ENCODE results near the gene CTAG2.

The CTAG2 gene

DNA sequence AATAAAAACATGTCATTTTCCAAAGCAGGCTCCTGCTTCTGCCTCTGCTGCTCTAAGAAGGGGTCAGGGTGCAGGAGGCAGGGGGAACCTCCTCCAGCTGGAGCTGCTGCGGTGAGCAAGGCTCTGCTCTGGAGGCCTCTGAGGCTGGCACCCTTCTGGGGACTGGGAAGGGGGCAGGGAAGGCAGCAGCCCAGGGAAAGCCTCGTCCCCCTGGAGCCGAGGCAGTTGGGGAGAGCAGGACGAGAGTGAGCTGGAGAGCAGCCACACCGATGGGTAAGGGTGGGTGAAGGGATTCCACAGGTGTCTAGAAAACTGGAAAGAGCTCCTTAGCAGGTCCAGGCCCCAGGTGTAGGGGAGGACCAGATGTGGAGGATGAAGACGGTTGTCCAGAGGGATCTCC, 2.0 kb upstream of the CTAG2 start:
- TF ChIP-seq, protein P1, sequence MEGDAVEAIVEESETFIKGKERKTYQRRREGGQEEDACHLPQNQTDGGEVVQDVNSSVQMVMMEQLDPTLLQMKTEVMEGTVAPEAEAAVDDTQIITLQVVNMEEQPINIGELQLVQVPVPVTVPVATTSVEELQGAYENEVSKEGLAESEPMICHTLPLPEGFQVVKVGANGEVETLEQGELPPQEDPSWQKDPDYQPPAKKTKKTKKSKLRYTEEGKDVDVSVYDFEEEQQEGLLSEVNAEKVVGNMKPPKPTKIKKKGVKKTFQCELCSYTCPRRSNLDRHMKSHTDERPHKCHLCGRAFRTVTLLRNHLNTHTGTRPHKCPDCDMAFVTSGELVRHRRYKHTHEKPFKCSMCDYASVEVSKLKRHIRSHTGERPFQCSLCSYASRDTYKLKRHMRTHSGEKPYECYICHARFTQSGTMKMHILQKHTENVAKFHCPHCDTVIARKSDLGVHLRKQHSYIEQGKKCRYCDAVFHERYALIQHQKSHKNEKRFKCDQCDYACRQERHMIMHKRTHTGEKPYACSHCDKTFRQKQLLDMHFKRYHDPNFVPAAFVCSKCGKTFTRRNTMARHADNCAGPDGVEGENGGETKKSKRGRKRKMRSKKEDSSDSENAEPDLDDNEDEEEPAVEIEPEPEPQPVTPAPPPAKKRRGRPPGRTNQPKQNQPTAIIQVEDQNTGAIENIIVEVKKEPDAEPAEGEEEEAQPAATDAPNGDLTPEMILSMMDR (IDR thresholded peaks at IDR 0.05; ENCODE audit: low read depth, low read length) = no peak
- DNase-seq (ENCODE audit: low read depth, low spot score) = no peak
- in situ Hi-C loops (cut with HindIII; ENCODE audit: low sequenced_read_pairs) = no loop called here

DNA sequence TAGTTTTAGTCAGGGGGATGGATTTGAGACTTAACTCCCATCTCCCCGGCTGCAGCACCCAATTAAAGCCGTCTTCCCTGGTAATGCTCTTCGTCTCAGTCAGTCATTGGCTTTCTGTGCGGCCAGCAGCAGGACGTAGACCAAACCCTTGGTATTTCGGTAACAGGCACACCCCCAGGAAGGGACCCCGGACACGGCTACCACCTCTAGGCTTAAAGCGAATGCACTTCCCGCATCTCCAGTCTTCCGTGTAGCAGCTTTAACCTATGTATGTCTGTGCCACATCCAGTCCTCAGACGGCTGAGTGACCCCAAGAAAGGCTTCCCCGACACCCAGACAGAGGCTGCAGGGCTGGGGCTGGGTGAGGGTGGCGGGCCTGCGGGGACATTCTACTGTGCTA, 1.5 kb upstream of the CTAG2 start:
- no peak for DNase-seq (ENCODE audit: low read depth, low spot score)
- H3K4me3 ChIP-seq (ENCODE audit: low read depth, low read length) = no peak overlapping the region
- TF ChIP-seq, protein P1 (IDR thresholded peaks at IDR 0.05; ENCODE audit: low read depth, low read length) = no peak
- in situ Hi-C loops (cut with HindIII; ENCODE audit: low sequenced_read_pairs) = no loop called here

More for the DNA sequence above, 2.0 kb upstream of the CTAG2 start:
- no peak overlapping the region for H3K4me3 ChIP-seq (ENCODE audit: low read depth, low read length)

DNA sequence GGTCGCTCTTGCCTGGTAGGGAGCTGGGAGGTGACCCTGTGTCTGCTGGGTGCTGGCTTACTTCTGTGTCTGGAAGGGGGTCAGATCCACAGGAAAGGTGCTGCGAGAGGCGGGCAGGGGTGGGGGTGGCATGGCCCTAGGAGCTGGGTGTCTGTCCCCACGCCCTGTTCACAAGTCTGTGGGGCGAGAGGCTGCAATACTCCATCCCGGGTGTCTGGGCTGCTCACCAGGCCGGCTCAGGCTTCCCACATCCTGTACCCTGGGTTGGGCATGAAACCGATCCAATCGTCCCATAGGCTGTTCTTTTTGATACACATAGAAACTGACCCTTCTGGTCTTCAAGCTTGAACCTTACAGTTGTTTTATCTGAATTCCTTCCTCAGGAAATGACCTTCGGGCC, 993 bp upstream of the CTAG2 start:
- TF ChIP-seq, protein P1 (IDR thresholded peaks at IDR 0.05; ENCODE audit: low read depth, low read length) = no peak

DNA sequence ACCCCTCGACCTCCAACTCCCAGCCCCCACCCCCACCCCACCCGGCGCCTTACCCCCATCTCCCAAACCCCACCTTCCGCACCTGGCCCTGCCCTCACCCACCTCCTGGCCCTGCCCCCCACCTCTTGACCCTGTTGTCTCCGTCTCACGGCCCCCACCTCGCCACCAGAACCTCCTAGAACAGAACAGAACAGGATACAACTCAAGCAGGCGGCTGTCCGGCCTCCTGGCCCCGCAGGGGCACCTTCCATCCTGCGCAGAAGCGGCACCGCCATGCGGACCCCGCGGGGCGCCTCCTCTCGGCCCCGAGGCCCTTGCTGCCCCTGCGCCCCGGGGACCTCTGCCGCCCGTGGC, 354 bp downstream of the CTAG2 start:
- in situ Hi-C loops (cut with HindIII; ENCODE audit: low sequenced_read_pairs) = no loop called here
- no peak for DNase-seq (ENCODE audit: low read depth, low spot score)
- H3K4me3 ChIP-seq (ENCODE audit: low read depth, low read length) = no peak overlapping the region
- TF ChIP-seq, protein P1 (IDR thresholded peaks at IDR 0.05; ENCODE audit: low read depth, low read length) = no peak

More for the DNA sequence above, 993 bp upstream of the CTAG2 start:
- in situ Hi-C loops (cut with HindIII; ENCODE audit: low sequenced_read_pairs) = no loop called here
- no peak for DNase-seq (ENCODE audit: low read depth, low spot score)
- no peak overlapping the region for H3K4me3 ChIP-seq (ENCODE audit: low read depth, low read length)

DNA sequence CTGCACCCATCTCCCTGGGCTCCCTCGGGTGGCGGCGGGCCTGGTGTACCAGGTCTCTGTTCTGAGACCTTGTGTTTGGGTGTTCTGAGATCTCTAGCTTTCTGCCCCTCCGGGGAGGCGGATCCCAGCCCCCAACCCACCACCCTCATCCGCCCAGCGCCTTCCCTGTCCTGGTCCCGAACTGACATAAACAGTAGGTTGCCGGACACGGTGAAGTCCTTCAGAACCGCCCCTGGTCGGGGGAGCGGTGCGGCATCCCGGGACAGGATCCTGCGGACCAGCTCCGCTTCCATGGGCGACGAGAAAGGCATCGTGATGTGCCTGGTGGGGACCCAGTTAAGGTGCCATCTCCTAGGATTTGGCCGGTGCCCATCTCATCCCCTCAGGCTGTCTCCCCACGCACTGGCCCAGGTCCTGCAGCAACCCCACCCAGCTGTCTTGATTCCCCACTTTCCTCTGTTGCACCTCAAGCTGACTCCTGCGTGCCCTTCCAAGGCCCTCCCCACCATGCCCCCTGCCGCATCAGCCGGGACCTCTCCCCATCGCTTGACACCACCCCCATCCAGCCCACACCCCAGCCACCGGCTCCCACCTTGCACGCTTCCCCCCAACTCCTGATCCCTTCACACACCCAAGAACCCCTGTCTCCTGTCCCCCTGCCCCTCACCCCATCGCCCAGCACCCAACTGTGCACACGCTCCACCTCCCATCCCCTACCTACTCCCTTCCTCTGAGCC, 900 bp downstream of the CTAG2 start:
- no peak for DNase-seq (ENCODE audit: low read depth, low spot score)
- in situ Hi-C loops (cut with HindIII; ENCODE audit: low sequenced_read_pairs) = no loop called here
- TF ChIP-seq, protein P1 (IDR thresholded peaks at IDR 0.05; ENCODE audit: low read depth, low read length) = no peak
- no peak overlapping the region for H3K4me3 ChIP-seq (ENCODE audit: low read depth, low read length)

DNA sequence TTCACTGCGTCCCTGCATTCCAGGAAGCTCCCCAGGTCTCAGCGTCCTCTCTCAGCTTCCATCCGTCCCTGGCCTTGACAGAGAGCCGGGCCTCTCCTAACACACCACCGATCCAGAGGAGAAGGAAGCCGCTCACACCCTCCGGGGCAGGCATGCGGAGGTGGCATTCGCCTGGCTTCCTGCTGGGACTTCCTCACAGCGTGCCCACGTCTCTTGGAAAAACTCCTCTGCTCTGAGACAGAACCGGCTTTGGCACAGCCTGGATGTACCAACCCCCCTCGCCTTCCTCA, 3.2 kb downstream of the CTAG2 start:
- no peak for DNase-seq (ENCODE audit: low read depth, low spot score)
- in situ Hi-C loops (cut with HindIII; ENCODE audit: low sequenced_read_pairs) = no loop called here
- H3K4me3 ChIP-seq (ENCODE audit: low read depth, low read length) = no peak overlapping the region
- TF ChIP-seq, protein P1 (IDR thresholded peaks at IDR 0.05; ENCODE audit: low read depth, low read length) = no peak

Data from astrocyte of the spinal cord (primary cell).